H1 (cell line): Measurements from ENCODE around the gene FBH1. TPM values are rescaled to one million over a fixed set of nuclear protein-coding genes. Genes with fewer than 3 reads are reported as not detected.

Experiments used
- CTCF ChIA-PET: fragments of 300-600 bp; sonication (Branson Sonifier 250); formaldehyde crosslinking; loops from one replicate; lab custom pipeline; 2021; ENCODE audit not compliant: partially characterized antibody; lab: Charles Lee
- POLR2A ChIA-PET: fragments of 300-600 bp; sonication (Branson Sonifier 250); formaldehyde crosslinking; loops from one replicate; lab custom pipeline; 2021; ENCODE audit warnings: inconsistent platforms; ENCODE audit not compliant: partially characterized antibody; lab: Charles Lee
- DNase-seq, 2 experiments: peaks; one replicate each; pipeline versions ENCODE4 v3.0.0 to v3.0.0-alpha.2; 2010 to 2022; ENCODE audit warnings: low spot score in 2 of 2, low read depth in 1 of 2, mixed read lengths in 1 of 2
- FAIRE-seq: peaks from 2 replicates; lab custom pipeline; 2011; peaks lifted over from hg19 to GRCh38; lab: Jason Lieb, UNC
- H2AFZ ChIP-seq: 2 replicates; pipeline ENCODE4 v1.8.1; 2012; ENCODE audit warnings: low read length, inconsistent platforms
- H2AK5ac ChIP-seq: 2 replicates; pipeline ENCODE4 v1.6.1; 2013; ENCODE audit warnings: low read depth, low read length
- H2BK120ac ChIP-seq: replicated peaks from 2 replicates; pipeline ENCODE3; 2013; ENCODE audit warnings: low read depth, low read length, inconsistent platforms
- H2BK12ac ChIP-seq: 2 replicates; pipeline ENCODE4 v1.6.1; 2013; ENCODE audit warnings: low read depth, low read length
- H2BK15ac ChIP-seq: 2 replicates; pipeline ENCODE4 v1.6.1; 2013; ENCODE audit warnings: low read length
- H2BK20ac ChIP-seq: 2 replicates; pipeline ENCODE4 v1.6.1; 2013; ENCODE audit warnings: low read length
- H2BK5ac ChIP-seq: 2 replicates; pipeline ENCODE4 v1.6.1; 2013; ENCODE audit warnings: low read depth, low read length
- H3K14ac ChIP-seq: 2 replicates; pipeline ENCODE4 v1.6.1; 2013; ENCODE audit warnings: inconsistent platforms; ENCODE audit not compliant: insufficient read length
- H3K18ac ChIP-seq: 2 replicates; pipeline ENCODE4 v1.6.1; 2013; ENCODE audit warnings: low read length; ENCODE audit errors: extremely low read depth
- H3K23ac ChIP-seq: 2 replicates; pipeline ENCODE4 v1.6.1; 2013; ENCODE audit warnings: inconsistent platforms; ENCODE audit not compliant: insufficient read length
- H3K23me2 ChIP-seq: 2 replicates; pipeline ENCODE4 v1.6.1; 2013; ENCODE audit warnings: low read depth, low read length
- H3K27ac ChIP-seq: 2 replicates; pipeline ENCODE4 v1.6.1; 2011; ENCODE audit warnings: low read depth, low read length, inconsistent platforms
- H3K27me3 ChIP-seq, 4 experiments: replicated peaks in 1 of 4; 1 replicate in 1 of 4; 2 replicates in 3 of 4; pipeline versions ENCODE4 v1.6.1 to v1.8.1; 2011 to 2013; ENCODE audit warnings: low read length in 3 of 4, mild to moderate bottlenecking in 3 of 4, inconsistent platforms in 2 of 4, mixed read lengths in 2 of 4, moderate library complexity in 1 of 4; ENCODE audit not compliant: control insufficient read depth in 3 of 4, insufficient read depth in 3 of 4; ENCODE audit errors: extremely low read depth in 1 of 4
- H3K36me3 ChIP-seq, 4 experiments: 2 replicates each; pipeline versions ENCODE4 v1.6.1 to v1.8.1; 2011 to 2013; ENCODE audit warnings: mild to moderate bottlenecking in 4 of 4, low read length in 3 of 4, moderate library complexity in 2 of 4, control low read depth in 1 of 4, inconsistent platforms in 1 of 4; ENCODE audit not compliant: insufficient read depth in 4 of 4, control insufficient read depth in 2 of 4
- H3K4ac ChIP-seq: replicated peaks from 2 replicates; pipeline ENCODE3; 2013; ENCODE audit warnings: low read length, low read depth, mixed read lengths, inconsistent platforms; ENCODE audit not compliant: insufficient read length
- H3K4me1 ChIP-seq, 4 experiments: replicated peaks in 1 of 4; 1 replicate in 1 of 4; 2 replicates in 3 of 4; pipeline versions ENCODE4 v1.6.1 to v1.8.1; 2011 to 2013; ENCODE audit warnings: low read length in 3 of 4, inconsistent platforms in 2 of 4, mixed read lengths in 1 of 4; ENCODE audit not compliant: insufficient read depth in 4 of 4, control insufficient read depth in 3 of 4
- H3K4me2 ChIP-seq, 2 experiments: 2 replicates each; pipeline versions ENCODE4 v1.6.1 to v1.8.1; 2011 to 2013; ENCODE audit warnings: low read depth in 2 of 2, low read length in 2 of 2, control low read depth in 1 of 2, inconsistent platforms in 1 of 2, mild to moderate bottlenecking in 1 of 2; ENCODE audit not compliant: insufficient read depth in 1 of 2
- H3K4me3 ChIP-seq, 4 experiments: fragments of 200-600, 300-600 bp in 1 of 4; sonication (generic), shearing (Covaris generic), sonication (Bioruptor Twin) in 1 of 4; 2 replicates each; pipeline versions ENCODE4 v1.5.1 to v1.8.1; 2011 to 2016; ENCODE audit warnings: low read length in 4 of 4, low read depth in 3 of 4, control low read depth in 2 of 4, inconsistent platforms in 2 of 4, mild to moderate bottlenecking in 2 of 4, mixed read lengths in 1 of 4, moderate library complexity in 1 of 4; ENCODE audit not compliant: insufficient read depth in 2 of 4; ENCODE audit errors: extremely low read depth in 1 of 4
- H3K56ac ChIP-seq: replicated peaks from 2 replicates; pipeline ENCODE3; 2013; ENCODE audit warnings: low read depth, mild to moderate bottlenecking, mixed read lengths, low read length, inconsistent platforms; ENCODE audit not compliant: insufficient read length
- H3K79me1 ChIP-seq: 2 replicates; pipeline ENCODE4 v1.6.1; 2013; ENCODE audit warnings: low read depth, low read length, control low read depth
- H3K79me2 ChIP-seq, 2 experiments: 2 replicates each; pipeline versions ENCODE4 v1.6.1 to v1.8.1; 2012 to 2013; ENCODE audit warnings: low read length in 2 of 2, mild to moderate bottlenecking in 2 of 2, inconsistent platforms in 1 of 2; ENCODE audit not compliant: insufficient read depth in 2 of 2, control insufficient read depth in 1 of 2
- H3K9ac ChIP-seq, 4 experiments: replicated peaks in 1 of 4; 1 replicate in 1 of 4; 2 replicates in 3 of 4; pipeline versions ENCODE4 v1.6.1 to v1.8.1; 2011 to 2013; ENCODE audit warnings: low read depth in 3 of 4, low read length in 3 of 4, control low read depth in 2 of 4, mild to moderate bottlenecking in 2 of 4, moderate library complexity in 2 of 4, inconsistent platforms in 1 of 4; ENCODE audit errors: extremely low read depth in 1 of 4
- H3K9me3 ChIP-seq, 2 experiments: 2 replicates each; pipeline versions ENCODE4 v1.6.1 to v1.8.1; 2012 to 2013; ENCODE audit warnings: mild to moderate bottlenecking in 2 of 2, moderate library complexity in 2 of 2, control low read depth in 1 of 2, inconsistent platforms in 1 of 2, low read depth in 1 of 2, low read length in 1 of 2, mixed read lengths in 1 of 2; ENCODE audit not compliant: insufficient read depth in 2 of 2
- H4K20me1 ChIP-seq, 2 experiments: replicated peaks in 1 of 2; 2 replicates each; pipeline versions ENCODE3 to v1.8.1; 2011 to 2013; ENCODE audit warnings: inconsistent platforms in 2 of 2, low read length in 2 of 2, mild to moderate bottlenecking in 1 of 2; ENCODE audit not compliant: insufficient read depth in 2 of 2, control insufficient read depth in 1 of 2
- H4K5ac ChIP-seq: 2 replicates; pipeline ENCODE4 v1.6.1; 2013; ENCODE audit warnings: low read length, low read depth, mixed read lengths, inconsistent platforms; ENCODE audit not compliant: insufficient read length
- H4K8ac ChIP-seq: 2 replicates; pipeline ENCODE4 v1.8.0; 2013; ENCODE audit warnings: mild to moderate bottlenecking, moderate library complexity, low read length, inconsistent platforms; ENCODE audit not compliant: insufficient read depth; ENCODE audit errors: extremely low read depth
- H4K91ac ChIP-seq: replicated peaks from 2 replicates; pipeline ENCODE3; 2013; ENCODE audit warnings: low read length, mixed read lengths, inconsistent platforms; ENCODE audit not compliant: insufficient read length
- BACH1 ChIP-seq: IDR thresholded peaks from 2 replicates; pipeline ENCODE4 v1.6.1; 2012; ENCODE audit warnings: low read length, improper control_type of control experiment
- CEBPB ChIP-seq: IDR thresholded peaks from 2 replicates; pipeline ENCODE4 v1.6.1; 2012; ENCODE audit warnings: low read depth, low read length
- CHD2 ChIP-seq: IDR thresholded peaks from 2 replicates; pipeline ENCODE4 v1.6.1; 2012; ENCODE audit warnings: low read length, improper control_type of control experiment
- EGR1 ChIP-seq: IDR thresholded peaks from 2 replicates; pipeline ENCODE4 v1.6.1; 2011; ENCODE audit warnings: low read depth, low read length, borderline replicate concordance
- EP300 ChIP-seq, 2 experiments: IDR thresholded peaks; 1 replicate in 1 of 2; 2 replicates in 1 of 2; pipeline ENCODE4 v1.6.1; 2011 to 2012; ENCODE audit warnings: low read depth in 2 of 2, low read length in 2 of 2, mild to moderate bottlenecking in 2 of 2, borderline replicate concordance in 1 of 2, inconsistent platforms in 1 of 2, moderate library complexity in 1 of 2
- KDM5A ChIP-seq: fragments of 200-600 bp; IDR thresholded peaks from 2 replicates; pipeline ENCODE4 v1.7.1; 2012; ENCODE audit warnings: mild to moderate bottlenecking, low read length, inconsistent platforms, mixed read lengths
- MAFK ChIP-seq: IDR thresholded peaks from 2 replicates; pipeline ENCODE4 v1.6.1; 2012; ENCODE audit warnings: low read depth, mild to moderate bottlenecking, improper control_type of control experiment, low read length
- WGBS, 2 experiments: shearing (Covaris generic) in 1 of 2; methylation state at CpG; one replicate each; pipeline versions ENCODE4 v1.1.6 to v1.1.7; 2013 to 2015; ENCODE audit warnings: low lambda C conversion rate in 2 of 2, mixed read lengths in 2 of 2, inconsistent platforms in 1 of 2, low coverage in 1 of 2, missing lambda C conversion rate in 1 of 2; ENCODE audit not compliant: insufficient replicate concordance in 2 of 2, insufficient coverage in 1 of 2, insufficient read length in 1 of 2; ENCODE audit errors: extremely low coverage in 1 of 2, missing lambda C conversion rate in 1 of 2; 5-methylcytosine and 5-hydroxymethylcytosine counted together
- polyA plus RNA-seq, 7 experiments: library from polyadenylated mRNA; depleted of rRNA in 3 of 7; stranded (reverse) in 5 of 7; unstranded in 2 of 7; fragments of >200 nt in 5 of 7; fragments of 200-250 nt in 2 of 7; gene quantifications; 1 replicate in 5 of 7; 2 replicates in 1 of 7; 4 replicates in 1 of 7; pipeline versions ENCODE4 v1.2.1 to v1.2.3, GENCODE V29; 2011 to 2013; ENCODE audit warnings: missing spikeins in 2 of 7, mixed read lengths in 2 of 7
- total RNA-seq: library from RNA; stranded (reverse); fragmentation: NEBNext Ultra II Directional; extraction: Animal tissue kit (Norgen Biotek cat#: 25700); gene quantifications from 2 replicates; pipeline ENCODE4 v1.2.1, GENCODE V29; 2021
- TF ChIP-seq, protein P1 (sequence below): IDR thresholded peaks from 2 replicates; pipeline ENCODE4 v1.6.1; 2012; ENCODE audit warnings: inconsistent platforms
- TF ChIP-seq, protein P2 (sequence below), 3 experiments: IDR thresholded peaks; 1 replicate in 2 of 3; 2 replicates in 1 of 3; pipeline versions ENCODE4 v1.5.1 to v1.6.1; 2011; ENCODE audit warnings: low read length in 3 of 3, mild to moderate bottlenecking in 3 of 3, inconsistent platforms in 2 of 3, low read depth in 1 of 3, moderate library complexity in 1 of 3; ENCODE audit not compliant: insufficient read depth in 1 of 3; ENCODE audit errors: control extremely low read depth in 1 of 3
- TF ChIP-seq, protein P3 (sequence below): IDR thresholded peaks from 2 replicates; pipeline ENCODE4 v1.6.1; 2011; ENCODE audit warnings: low read length, improper control_type of control experiment

The FBH1 gene
- total and polyA plus RNA-seq, 2 of the 8 experiments (the other 6 are each of a cell fraction or from before 2014, with no cell fraction given) = 31.1 to 51.8 TPM

DNA sequence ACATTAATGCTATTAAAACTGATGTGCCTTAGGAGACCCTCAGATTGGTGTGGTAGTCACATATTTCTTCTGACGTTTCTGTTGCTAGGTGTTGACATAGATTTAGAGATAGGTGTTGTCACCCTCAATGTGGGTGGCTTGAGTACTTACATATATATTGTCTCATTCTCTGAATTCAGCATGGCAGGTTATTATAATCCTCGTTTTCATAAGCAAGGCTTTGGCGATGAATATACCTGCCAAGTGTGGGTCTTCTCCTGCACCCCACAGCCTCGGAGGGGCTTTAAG is 7.0 kb downstream of the FBH1 start:
- CTCF ChIA-PET = no interaction called here
- H2BK5ac ChIP-seq = no peak overlapping the region
- no peak overlapping the region for H3K56ac ChIP-seq
- no peak overlapping the region for H3K4me2 ChIP-seq
- H3K36me3 ChIP-seq = peaks cover 0 to 27% (median 13%) of the 10 kb centered on the region in 4 experiments; a peak in 6 of 8 replicates
- no peaks in the 10 kb centered on the region; a peak in 1 of 7 replicates for H3K27me3 ChIP-seq
- H2BK20ac ChIP-seq = no peak overlapping the region
- no peak overlapping the region for H4K91ac ChIP-seq
- POLR2A ChIA-PET = interaction anchor here (0.6 kb wide), 1 partner anchor 259 kb away, joined by 3 read pairs; no protein-coding TSS in a partner anchor
- peaks cover 16 to 18% of the 10 kb centered on the region in 2 experiments for H4K20me1 ChIP-seq
- no peak overlapping the region for H4K8ac ChIP-seq
- peaks cover 0 to 5% (median 0%) of the 10 kb centered on the region in 4 experiments; a peak in 2 of 7 replicates for H3K4me1 ChIP-seq
- H2BK12ac ChIP-seq = no peak overlapping the region
- no peak overlapping the region for H2AK5ac ChIP-seq
- H3K23me2 ChIP-seq = no peaks in the 10 kb centered on the region
- 89% methylated on average over 4 of the region's 4 CpGs; no CpG with 5 or more reads in 1 of the 2 experiments for WGBS, 2 experiments
- no peak overlapping the region for H3K27ac ChIP-seq
- no peak overlapping the region for H3K23ac ChIP-seq
- H3K79me1 ChIP-seq = peaks cover 6% of the 10 kb centered on the region; the same call in 1 of the 2 replicates
- H2AFZ ChIP-seq = no peak overlapping the region
- H3K18ac ChIP-seq = no peak overlapping the region
- no peak overlapping the region for H2BK15ac ChIP-seq
- H3K9ac ChIP-seq = no peak overlapping the region
- H3K9me3 ChIP-seq = no peaks in the 10 kb centered on the region
- H3K4ac ChIP-seq = no peak overlapping the region
- DNase-seq (no peak), FAIRE-seq (no peak)
- peaks cover 0 to 49% of the 10 kb centered on the region in 2 experiments; a peak in 3 of 4 replicates for H3K79me2 ChIP-seq
- H4K5ac ChIP-seq = no peak overlapping the region
- no peak overlapping the region for H3K4me3 ChIP-seq
- no peak overlapping the region for H2BK120ac ChIP-seq
- no peak overlapping the region for H3K14ac ChIP-seq
- TF ChIP-seq KDM5A (no peak), CHD2 (no peak), CEBPB (no peak), EP300 (IDR thresholded peaks at IDR 0.05; ENCODE audit: borderline replicate concordance in 1 of 2, low read depth in 2 of 2, low read length in 2 of 2) (no peak), MAFK (no peak), BACH1 (no peak), EGR1 (no peak)
- TF ChIP-seq, protein P1, sequence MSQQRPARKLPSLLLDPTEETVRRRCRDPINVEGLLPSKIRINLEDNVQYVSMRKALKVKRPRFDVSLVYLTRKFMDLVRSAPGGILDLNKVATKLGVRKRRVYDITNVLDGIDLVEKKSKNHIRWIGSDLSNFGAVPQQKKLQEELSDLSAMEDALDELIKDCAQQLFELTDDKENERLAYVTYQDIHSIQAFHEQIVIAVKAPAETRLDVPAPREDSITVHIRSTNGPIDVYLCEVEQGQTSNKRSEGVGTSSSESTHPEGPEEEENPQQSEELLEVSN = no peak
- TF ChIP-seq, protein P2, sequence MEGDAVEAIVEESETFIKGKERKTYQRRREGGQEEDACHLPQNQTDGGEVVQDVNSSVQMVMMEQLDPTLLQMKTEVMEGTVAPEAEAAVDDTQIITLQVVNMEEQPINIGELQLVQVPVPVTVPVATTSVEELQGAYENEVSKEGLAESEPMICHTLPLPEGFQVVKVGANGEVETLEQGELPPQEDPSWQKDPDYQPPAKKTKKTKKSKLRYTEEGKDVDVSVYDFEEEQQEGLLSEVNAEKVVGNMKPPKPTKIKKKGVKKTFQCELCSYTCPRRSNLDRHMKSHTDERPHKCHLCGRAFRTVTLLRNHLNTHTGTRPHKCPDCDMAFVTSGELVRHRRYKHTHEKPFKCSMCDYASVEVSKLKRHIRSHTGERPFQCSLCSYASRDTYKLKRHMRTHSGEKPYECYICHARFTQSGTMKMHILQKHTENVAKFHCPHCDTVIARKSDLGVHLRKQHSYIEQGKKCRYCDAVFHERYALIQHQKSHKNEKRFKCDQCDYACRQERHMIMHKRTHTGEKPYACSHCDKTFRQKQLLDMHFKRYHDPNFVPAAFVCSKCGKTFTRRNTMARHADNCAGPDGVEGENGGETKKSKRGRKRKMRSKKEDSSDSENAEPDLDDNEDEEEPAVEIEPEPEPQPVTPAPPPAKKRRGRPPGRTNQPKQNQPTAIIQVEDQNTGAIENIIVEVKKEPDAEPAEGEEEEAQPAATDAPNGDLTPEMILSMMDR (IDR thresholded peaks at IDR 0.05; ENCODE audit: control extremely low read depth in 1 of 3, insufficient read depth in 1 of 3, low read depth in 1 of 3, low read length in 3 of 3) = no peak
- TF ChIP-seq, protein P3, sequence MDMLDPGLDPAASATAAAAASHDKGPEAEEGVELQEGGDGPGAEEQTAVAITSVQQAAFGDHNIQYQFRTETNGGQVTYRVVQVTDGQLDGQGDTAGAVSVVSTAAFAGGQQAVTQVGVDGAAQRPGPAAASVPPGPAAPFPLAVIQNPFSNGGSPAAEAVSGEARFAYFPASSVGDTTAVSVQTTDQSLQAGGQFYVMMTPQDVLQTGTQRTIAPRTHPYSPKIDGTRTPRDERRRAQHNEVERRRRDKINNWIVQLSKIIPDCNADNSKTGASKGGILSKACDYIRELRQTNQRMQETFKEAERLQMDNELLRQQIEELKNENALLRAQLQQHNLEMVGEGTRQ = no peak
